B cell (primary cell): Measurements from ENCODE around the gene ZMYND8. TPM values are rescaled to one million over a fixed set of nuclear protein-coding genes. Genes with fewer than 3 reads are reported as not detected.
"Not testable (repeated sequence)": the region's sequence is repeated elsewhere in the genome, so short reads cannot be mapped to it uniquely, and the experiment has no call there.

Experiments
- ATAC-seq: fragments of 200-7000 bp; cut with Tn5 transposase; one replicate; pipeline ENCODE4 v1.10.0; 2021; ENCODE audit warnings: low read depth, mild to moderate bottlenecking, moderate number of reproducible peaks, moderate library complexity
- CTCF ChIA-PET: fragments of 350-600 bp; sonication (Branson Sonifier 250); formaldehyde crosslinking; loops from one replicate; lab custom pipeline; 2021; ENCODE audit warnings: antibody characterized with exemption, inconsistent platforms; lab: Charles Lee
- POLR2A ChIA-PET: fragments of 350-600 bp; sonication (Branson Sonifier 250); formaldehyde crosslinking; loops from one replicate; lab custom pipeline; 2021; ENCODE audit warnings: antibody characterized with exemption; lab: Charles Lee
- DNase-seq: peaks from one replicate; pipeline ENCODE4 v3.0.0; 2013
- H2AFZ ChIP-seq: 2 replicates; pipeline ENCODE4 v1.6.1; 2012; ENCODE audit warnings: mild to moderate bottlenecking, low read depth, low read length; ENCODE audit not compliant: insufficient read depth, poor library complexity, severe bottlenecking
- H3K27ac ChIP-seq, 2 donors: 1 replicate in 1 of 2; 2 replicates in 1 of 2; pipeline ENCODE4 v1.5.1; 2012 to 2013; ENCODE audit warnings: low read length in 2 of 2, mild to moderate bottlenecking in 2 of 2, moderate library complexity in 1 of 2
- H3K27me3 ChIP-seq, 4 experiments: fragments of 200-600 bp in 1 of 4; sonication (generic) in 1 of 4; replicated peaks in 1 of 4; 1 replicate in 2 of 4; 2 replicates in 2 of 4; pipeline versions ENCODE4 v1.6.1 to v1.7.0; 2013 to 2016; ENCODE audit warnings: low read length in 3 of 4, mild to moderate bottlenecking in 2 of 4, mixed read lengths in 1 of 4, moderate library complexity in 1 of 4; ENCODE audit not compliant: insufficient read depth in 4 of 4, control insufficient read depth in 3 of 4; ENCODE audit errors: control extremely low read depth in 1 of 4
- H3K36me3 ChIP-seq, 2 experiments: replicated peaks in 1 of 2; 1 replicate in 1 of 2; 2 replicates in 1 of 2; pipeline versions ENCODE4 v1.6.1 to v1.7.1; 2013; ENCODE audit warnings: low read length in 1 of 2; ENCODE audit not compliant: insufficient read depth in 2 of 2, control insufficient read depth in 1 of 2; ENCODE audit errors: control extremely low read depth in 1 of 2, extremely low read depth in 1 of 2
- H3K4me1 ChIP-seq, 2 donors: fragments of 200-600 bp in 1 of 2; sonication (generic) in 1 of 2; 1 replicate in 1 of 2; 2 replicates in 1 of 2; pipeline versions ENCODE4 v1.5.1 to v1.6.1; 2013 to 2017; ENCODE audit warnings: low read length in 2 of 2; ENCODE audit not compliant: control insufficient read depth in 2 of 2, insufficient read depth in 2 of 2
- H3K4me2 ChIP-seq: replicated peaks from 2 replicates; pipeline ENCODE3; 2012; ENCODE audit warnings: mild to moderate bottlenecking, low read depth, low read length; ENCODE audit not compliant: poor library complexity, severe bottlenecking
- H3K4me3 ChIP-seq, 5 experiments: fragments of 200-600 bp in 1 of 5; sonication (generic) in 1 of 5; 1 replicate in 3 of 5; 2 replicates in 2 of 5; pipeline versions ENCODE4 v1.5.1 to v1.7.0; 2011 to 2016; ENCODE audit warnings: low read length in 4 of 5, mild to moderate bottlenecking in 4 of 5, low read depth in 2 of 5, control low read depth in 1 of 5, moderate library complexity in 1 of 5; ENCODE audit not compliant: insufficient read depth in 1 of 5; ENCODE audit errors: control extremely low read depth in 1 of 5, extremely low read depth in 1 of 5
- H3K79me2 ChIP-seq: fragments of 200-600 bp; sonication (generic); one replicate; pipeline ENCODE4 v1.6.0; 2016; ENCODE audit warnings: low read length; ENCODE audit not compliant: control insufficient read depth, insufficient read depth
- H3K9ac ChIP-seq: fragments of 200-600 bp; sonication (generic); 2 replicates; pipeline ENCODE4 v1.6.1; 2017; ENCODE audit warnings: mild to moderate bottlenecking, low read length, moderate library complexity
- H3K9me3 ChIP-seq, 3 donors: one replicate each; pipeline versions ENCODE4 v1.6.1 to v1.7.1; 2013; ENCODE audit warnings: low read length in 2 of 3; ENCODE audit not compliant: control insufficient read depth in 2 of 3, insufficient read depth in 1 of 3; ENCODE audit errors: control extremely low read depth in 1 of 3
- H4K20me1 ChIP-seq: 2 replicates; pipeline ENCODE4 v1.6.0; 2012; ENCODE audit warnings: mild to moderate bottlenecking, low read length; ENCODE audit not compliant: insufficient read depth, control insufficient read depth, poor library complexity, severe bottlenecking
- H3K27ac Mint-ChIP-seq: one replicate; pipeline ENCODE4 v1.8.0; 2021; ENCODE audit warnings: mixed read lengths
- H3K27me3 Mint-ChIP-seq: one replicate; pipeline ENCODE4 v1.8.0; 2021; ENCODE audit warnings: mixed read lengths
- H3K4me1 Mint-ChIP-seq: one replicate; pipeline ENCODE4 v1.8.0; 2021; ENCODE audit warnings: mixed read lengths
- H3K4me3 Mint-ChIP-seq: one replicate; pipeline ENCODE4 v1.8.0; 2021; ENCODE audit warnings: mixed read lengths
- H3K9me3 Mint-ChIP-seq: one replicate; pipeline ENCODE4 v1.8.0; 2022; ENCODE audit warnings: mixed read lengths; ENCODE audit not compliant: insufficient read depth
- CTCF ChIP-seq: fragments of 200-600 bp; IDR thresholded peaks from one replicate; pipeline ENCODE4 v1.8.0; 2022; ENCODE audit warnings: antibody characterized with exemption, mild to moderate bottlenecking
- EZH2 ChIP-seq: IDR thresholded peaks from 2 replicates; pipeline ENCODE4 v1.6.1; 2012; ENCODE audit warnings: borderline replicate concordance, low read depth, mild to moderate bottlenecking, moderate library complexity, low read length; ENCODE audit not compliant: insufficient read depth, poor library complexity, severe bottlenecking
- WGBS: methylation state at CpG from one replicate; pipeline ENCODE4 v1.1.5; 2013; ENCODE audit warnings: missing lambda C conversion rate; ENCODE audit not compliant: insufficient coverage; 5-methylcytosine and 5-hydroxymethylcytosine counted together
- intact Hi-C: fragments of 100-400 bp; cut with micrococcal nuclease; formaldehyde crosslinking; loops from one replicate; pipeline ENCODE4 v1.10.0; 2022
- polyA plus RNA-seq: library from polyadenylated mRNA; depleted of rRNA; stranded (reverse); fragments of >200 nt; gene quantifications from 2 replicates; pipeline ENCODE4 v1.2.3, GENCODE V29; 2012
- total RNA-seq, 2 donors: library from RNA; stranded (reverse); fragments of 120-200 nt in 1 of 2; gene quantifications; 1 replicate in 1 of 2; 2 replicates in 1 of 2; pipeline versions ENCODE4 v1.2.3 to v1.2.4, GENCODE V29; 2013 to 2022

The ZMYND8 gene
- total and polyA plus RNA-seq, 2 donors (not counting 1 experiment from before 2014, with no cell fraction given) = 20.3 to 67.2 TPM

- Mint-ChIP-seq H3K27ac (peak overlapping the region; percentile 85), H3K4me3 (peak overlapping the region; percentile 71), H3K27me3 (no peaks in the 10 kb centered on the region), H3K9me3 (peaks cover 12% of the 10 kb centered on the region), H3K4me1 (peaks cover 41% of the 10 kb centered on the region)
- no peaks in the 10 kb centered on the region for H4K20me1 ChIP-seq
- H3K9me3 ChIP-seq = peaks cover 0 to 35% (median 7%) of the 10 kb centered on the region in 3 donors
- peak; percentile 64 for DNase-seq
- no peak overlapping the region for H3K9ac ChIP-seq
- ChIA-PET CTCF (interaction anchor here (1.0 to 2.0 kb wide), 4 partner anchors 23 to 231 kb away, joined by 3 to 11 read pairs (median 4); no protein-coding TSS in a partner anchor), POLR2A (interaction anchor here (0.6 to 1.2 kb wide), 6 partner anchors 21 to 113 kb away, joined by 4 to 17 read pairs (median 6); no protein-coding TSS in a partner anchor)
- peak overlapping the region; percentile 12 to 57 for H3K27ac ChIP-seq
- no peaks in the 10 kb centered on the region for H3K27me3 ChIP-seq
- 78% methylated on average over 2 of the region's 6 CpGs for WGBS
- intact Hi-C loops = loop anchor here (5.0 to 10.0 kb wide), 2 partner anchors 47 to 635 kb away; no protein-coding TSS in a partner anchor
- peak; percentile 62 for ATAC-seq
- H3K79me2 ChIP-seq = peaks cover 24% of the 10 kb centered on the region
- H3K4me1 ChIP-seq = peaks cover 28 to 41% of the 10 kb centered on the region in 2 donors
- no peak overlapping the region for H3K4me3 ChIP-seq
- no peaks in the 10 kb centered on the region for H3K36me3 ChIP-seq
- peak overlapping the region; percentile 44 for H3K4me2 ChIP-seq
- TF ChIP-seq EZH2 (no peak), CTCF (no peak)
- H2AFZ ChIP-seq = peak overlapping the region; percentile 27
Observed at GRCh38 chr20:47389867-47390347, 33.4 kb upstream of the ZMYND8 start.

DNA sequence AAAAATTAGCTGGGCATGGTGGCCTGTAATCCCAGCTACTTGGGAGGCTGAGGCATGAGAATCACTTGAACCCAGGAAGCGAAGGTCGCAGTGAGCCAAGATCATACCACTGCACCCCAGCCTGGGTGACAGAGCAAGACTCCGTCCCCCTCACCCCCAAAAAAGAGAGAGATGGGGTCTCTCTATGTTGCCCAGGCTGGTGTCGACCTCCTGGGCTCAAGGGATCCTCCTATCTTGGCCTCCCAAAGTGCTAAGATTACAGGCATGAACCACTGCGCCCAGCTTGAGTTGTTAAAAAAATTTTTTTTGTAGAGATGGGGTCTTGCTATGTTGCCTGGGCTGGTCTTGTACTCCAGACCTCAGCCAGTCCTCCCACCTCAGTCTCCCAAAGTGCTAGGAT, 29.5 kb upstream of the ZMYND8 start:
- H3K4me3 Mint-ChIP-seq, H3K9ac ChIP-seq, H3K27me3 ChIP-seq, H3K27ac Mint-ChIP-seq, H3K27ac ChIP-seq, H3K9me3 Mint-ChIP-seq, H3K4me2 ChIP-seq, POLR2A ChIA-PET, H3K4me3 ChIP-seq, H3K36me3 ChIP-seq, DNase-seq, ATAC-seq, H3K27me3 Mint-ChIP-seq, H4K20me1 ChIP-seq, H2AFZ ChIP-seq: not testable (repeated sequence)
- H3K4me1 Mint-ChIP-seq = peaks cover 31% of the 10 kb centered on the region
- Histone ChIP-seq H3K4me1 (peaks cover 16 to 31% of the 10 kb centered on the region in 2 donors), H3K9me3 (peaks cover 0 to 24% (median 0%) of the 10 kb centered on the region in 3 donors), H3K79me2 (peaks cover 35% of the 10 kb centered on the region)
- CTCF ChIA-PET = interaction anchor here (0.7 to 8.5 kb wide), 12 partner anchors 30 to 234 kb away, joined by 3 to 556 read pairs (median 19); partner anchors contain the start of gene NCOA3
- intact Hi-C loops = loop anchor here (2.0 to 10.0 kb wide), 3 partner anchors 35 to 631 kb away; no protein-coding TSS in a partner anchor
- WGBS = 100% methylated on average over 2 of the region's 5 CpGs
